ENCODE measurements around the gene EFCAB8. TPM values are rescaled to one million over a fixed set of nuclear protein-coding genes. Genes with fewer than 3 reads are reported as not detected.

The EFCAB8 gene
- total and polyA plus RNA-seq, 4 donors = 0.25 TPM; not detected in 3

DNA sequence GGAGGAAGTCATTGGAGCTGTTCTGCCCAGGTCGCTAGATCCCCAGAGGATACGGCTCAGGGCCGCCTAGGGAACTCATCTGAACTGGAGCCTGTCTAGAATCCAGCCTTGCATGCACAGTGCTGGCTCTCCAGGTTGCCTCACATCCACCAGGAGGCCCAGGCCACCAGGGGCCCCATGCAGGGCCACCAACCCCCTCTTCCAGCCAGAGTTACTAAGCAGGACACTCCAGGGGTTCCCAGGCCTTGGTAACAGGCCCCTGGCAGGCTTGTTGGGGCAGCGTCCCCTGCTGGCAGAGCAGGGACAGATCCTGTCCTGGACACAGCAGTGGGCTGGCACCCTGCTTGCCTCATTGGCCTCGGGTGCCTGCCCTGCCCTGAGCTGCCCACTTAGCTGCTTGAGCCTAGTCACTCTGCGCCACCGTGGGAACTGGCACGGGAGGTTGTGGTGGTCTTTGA is 35.3 kb downstream of the EFCAB8 start:
- no peak overlapping the region for H3K9ac ChIP-seq (ENCODE audit: low read depth in 1 of 2, low read length in 2 of 2)
- TF ChIP-seq HNF4A (conservative IDR thresholded peaks at IDR 0.05) (no peak), RAD21 (IDR thresholded peaks at IDR 0.05) (peak in 1 of 2 donors; percentile 36)
- no peak for DNase-seq (ENCODE audit: low spot score)
- no peaks in the 10 kb centered on the region for H3K36me3 ChIP-seq (ENCODE audit: control insufficient read depth in 4 of 4, insufficient read depth in 3 of 4, low read depth in 1 of 4, low read length in 3 of 4)
- no peak overlapping the region for H3K4me3 ChIP-seq (ENCODE audit: low read depth in 1 of 3, low read length in 3 of 3)
- no peaks in the 10 kb centered on the region for H3K27me3 ChIP-seq (ENCODE audit: control insufficient read depth in 4 of 4, insufficient read depth in 4 of 4, low read length in 3 of 4)
- H3K27ac ChIP-seq (ENCODE audit: low read depth in 1 of 2, low read length in 2 of 2) = no peak overlapping the region
- 75% methylated on average over 8 of the region's 8 CpGs for WGBS
- H3K9me3 ChIP-seq (ENCODE audit: control insufficient read depth in 4 of 4, low read length in 3 of 4) = no peaks in the 10 kb centered on the region
- no peaks in the 10 kb centered on the region for H3K4me1 ChIP-seq (ENCODE audit: control insufficient read depth in 4 of 4, insufficient read depth in 4 of 4, low read length in 3 of 4)

DNA sequence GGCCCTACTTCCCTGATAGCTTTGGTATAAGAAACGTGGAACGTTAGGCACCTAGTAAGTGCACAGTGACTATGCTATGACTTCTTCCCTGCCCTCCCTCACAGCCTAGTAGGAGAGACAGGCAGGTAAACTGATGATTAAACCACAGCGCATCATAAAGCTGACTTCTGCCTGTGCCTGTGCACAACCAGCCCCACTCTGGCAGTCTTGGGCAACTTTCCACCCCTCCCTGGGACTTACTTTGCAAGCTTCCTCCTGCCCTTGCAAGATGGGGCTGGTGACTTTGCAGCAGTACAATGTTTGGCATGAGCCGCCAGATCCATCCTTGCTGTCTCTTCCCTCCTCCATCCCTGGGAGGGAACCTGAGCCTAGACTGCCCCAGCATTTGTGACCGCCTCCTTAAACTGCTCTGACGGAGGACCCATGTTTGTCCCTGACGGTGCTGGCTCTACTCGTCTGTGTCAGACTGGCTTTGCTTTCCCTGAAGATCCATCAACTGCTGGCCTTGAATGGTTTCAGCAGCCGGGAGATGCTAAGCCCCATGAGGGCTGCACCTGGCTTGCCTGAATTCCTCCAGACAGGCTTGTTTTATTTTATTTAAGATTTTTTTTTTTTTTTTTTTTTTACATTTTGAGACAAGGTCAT is 36.1 kb downstream of the EFCAB8 start:
- Histone ChIP-seq H3K9me3 (ENCODE audit: control insufficient read depth in 4 of 4, low read length in 3 of 4) (no peaks in the 10 kb centered on the region), H3K4me1 (ENCODE audit: control insufficient read depth in 4 of 4, insufficient read depth in 4 of 4, low read length in 3 of 4) (no peaks in the 10 kb centered on the region), H3K9ac (ENCODE audit: low read depth in 1 of 2, low read length in 2 of 2) (no peak overlapping the region), H3K4me3 (ENCODE audit: low read depth in 1 of 3, low read length in 3 of 3) (no peak overlapping the region), H3K27me3 (ENCODE audit: control insufficient read depth in 4 of 4, insufficient read depth in 4 of 4, low read length in 3 of 4) (no peaks in the 10 kb centered on the region), H3K36me3 (ENCODE audit: control insufficient read depth in 4 of 4, insufficient read depth in 3 of 4, low read depth in 1 of 4, low read length in 3 of 4) (no peaks in the 10 kb centered on the region), H3K27ac (ENCODE audit: low read depth in 1 of 2, low read length in 2 of 2) (no peak overlapping the region)
- no peak for TF ChIP-seq SP1 (IDR thresholded peaks at IDR 0.05)
- TF ChIP-seq HNF4G (IDR thresholded peaks at IDR 0.05) = no peak
- TF ChIP-seq, protein P1, sequence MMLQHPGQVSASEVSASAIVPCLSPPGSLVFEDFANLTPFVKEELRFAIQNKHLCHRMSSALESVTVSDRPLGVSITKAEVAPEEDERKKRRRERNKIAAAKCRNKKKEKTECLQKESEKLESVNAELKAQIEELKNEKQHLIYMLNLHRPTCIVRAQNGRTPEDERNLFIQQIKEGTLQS (IDR thresholded peaks at IDR 0.05) = no peak
- TF ChIP-seq FOXA1 (IDR thresholded peaks at IDR 0.05) = no peak
- TF ChIP-seq, protein P2, sequence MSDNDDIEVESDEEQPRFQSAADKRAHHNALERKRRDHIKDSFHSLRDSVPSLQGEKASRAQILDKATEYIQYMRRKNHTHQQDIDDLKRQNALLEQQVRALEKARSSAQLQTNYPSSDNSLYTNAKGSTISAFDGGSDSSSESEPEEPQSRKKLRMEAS (IDR thresholded peaks at IDR 0.05) = no peak
- no peak for TF ChIP-seq NR2F2 (IDR thresholded peaks at IDR 0.05)
- no peak for TF ChIP-seq JUND (IDR thresholded peaks at IDR 0.05)
- TF ChIP-seq TAF1 (conservative IDR thresholded peaks at IDR 0.05) = no peak
- no peak for TF ChIP-seq RXRA (IDR thresholded peaks at IDR 0.05)
- TF ChIP-seq, protein P3, sequence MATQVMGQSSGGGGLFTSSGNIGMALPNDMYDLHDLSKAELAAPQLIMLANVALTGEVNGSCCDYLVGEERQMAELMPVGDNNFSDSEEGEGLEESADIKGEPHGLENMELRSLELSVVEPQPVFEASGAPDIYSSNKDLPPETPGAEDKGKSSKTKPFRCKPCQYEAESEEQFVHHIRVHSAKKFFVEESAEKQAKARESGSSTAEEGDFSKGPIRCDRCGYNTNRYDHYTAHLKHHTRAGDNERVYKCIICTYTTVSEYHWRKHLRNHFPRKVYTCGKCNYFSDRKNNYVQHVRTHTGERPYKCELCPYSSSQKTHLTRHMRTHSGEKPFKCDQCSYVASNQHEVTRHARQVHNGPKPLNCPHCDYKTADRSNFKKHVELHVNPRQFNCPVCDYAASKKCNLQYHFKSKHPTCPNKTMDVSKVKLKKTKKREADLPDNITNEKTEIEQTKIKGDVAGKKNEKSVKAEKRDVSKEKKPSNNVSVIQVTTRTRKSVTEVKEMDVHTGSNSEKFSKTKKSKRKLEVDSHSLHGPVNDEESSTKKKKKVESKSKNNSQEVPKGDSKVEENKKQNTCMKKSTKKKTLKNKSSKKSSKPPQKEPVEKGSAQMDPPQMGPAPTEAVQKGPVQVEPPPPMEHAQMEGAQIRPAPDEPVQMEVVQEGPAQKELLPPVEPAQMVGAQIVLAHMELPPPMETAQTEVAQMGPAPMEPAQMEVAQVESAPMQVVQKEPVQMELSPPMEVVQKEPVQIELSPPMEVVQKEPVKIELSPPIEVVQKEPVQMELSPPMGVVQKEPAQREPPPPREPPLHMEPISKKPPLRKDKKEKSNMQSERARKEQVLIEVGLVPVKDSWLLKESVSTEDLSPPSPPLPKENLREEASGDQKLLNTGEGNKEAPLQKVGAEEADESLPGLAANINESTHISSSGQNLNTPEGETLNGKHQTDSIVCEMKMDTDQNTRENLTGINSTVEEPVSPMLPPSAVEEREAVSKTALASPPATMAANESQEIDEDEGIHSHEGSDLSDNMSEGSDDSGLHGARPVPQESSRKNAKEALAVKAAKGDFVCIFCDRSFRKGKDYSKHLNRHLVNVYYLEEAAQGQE (IDR thresholded peaks at IDR 0.05) = no peak
- TF ChIP-seq, protein P4, sequence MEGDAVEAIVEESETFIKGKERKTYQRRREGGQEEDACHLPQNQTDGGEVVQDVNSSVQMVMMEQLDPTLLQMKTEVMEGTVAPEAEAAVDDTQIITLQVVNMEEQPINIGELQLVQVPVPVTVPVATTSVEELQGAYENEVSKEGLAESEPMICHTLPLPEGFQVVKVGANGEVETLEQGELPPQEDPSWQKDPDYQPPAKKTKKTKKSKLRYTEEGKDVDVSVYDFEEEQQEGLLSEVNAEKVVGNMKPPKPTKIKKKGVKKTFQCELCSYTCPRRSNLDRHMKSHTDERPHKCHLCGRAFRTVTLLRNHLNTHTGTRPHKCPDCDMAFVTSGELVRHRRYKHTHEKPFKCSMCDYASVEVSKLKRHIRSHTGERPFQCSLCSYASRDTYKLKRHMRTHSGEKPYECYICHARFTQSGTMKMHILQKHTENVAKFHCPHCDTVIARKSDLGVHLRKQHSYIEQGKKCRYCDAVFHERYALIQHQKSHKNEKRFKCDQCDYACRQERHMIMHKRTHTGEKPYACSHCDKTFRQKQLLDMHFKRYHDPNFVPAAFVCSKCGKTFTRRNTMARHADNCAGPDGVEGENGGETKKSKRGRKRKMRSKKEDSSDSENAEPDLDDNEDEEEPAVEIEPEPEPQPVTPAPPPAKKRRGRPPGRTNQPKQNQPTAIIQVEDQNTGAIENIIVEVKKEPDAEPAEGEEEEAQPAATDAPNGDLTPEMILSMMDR (IDR thresholded peaks at IDR 0.05; ENCODE audit: low read depth, low read length, missing input control) = no peak
- no peak for TF ChIP-seq GABPA (IDR thresholded peaks at IDR 0.05 in 1 of 2, conservative IDR thresholded peaks at IDR 0.05 in 1 of 2)
- TF ChIP-seq FOXA2 (IDR thresholded peaks at IDR 0.05) = no peak
- TF ChIP-seq RAD21 (IDR thresholded peaks at IDR 0.05) = no peak
- no peak for TF ChIP-seq YY1 (IDR thresholded peaks at IDR 0.05)
- no peak for TF ChIP-seq HNF4A (conservative IDR thresholded peaks at IDR 0.05)
- TF ChIP-seq EGR1 (IDR thresholded peaks at IDR 0.05; ENCODE audit: low read depth in 2 of 2) = no peak
- TF ChIP-seq, protein P5, sequence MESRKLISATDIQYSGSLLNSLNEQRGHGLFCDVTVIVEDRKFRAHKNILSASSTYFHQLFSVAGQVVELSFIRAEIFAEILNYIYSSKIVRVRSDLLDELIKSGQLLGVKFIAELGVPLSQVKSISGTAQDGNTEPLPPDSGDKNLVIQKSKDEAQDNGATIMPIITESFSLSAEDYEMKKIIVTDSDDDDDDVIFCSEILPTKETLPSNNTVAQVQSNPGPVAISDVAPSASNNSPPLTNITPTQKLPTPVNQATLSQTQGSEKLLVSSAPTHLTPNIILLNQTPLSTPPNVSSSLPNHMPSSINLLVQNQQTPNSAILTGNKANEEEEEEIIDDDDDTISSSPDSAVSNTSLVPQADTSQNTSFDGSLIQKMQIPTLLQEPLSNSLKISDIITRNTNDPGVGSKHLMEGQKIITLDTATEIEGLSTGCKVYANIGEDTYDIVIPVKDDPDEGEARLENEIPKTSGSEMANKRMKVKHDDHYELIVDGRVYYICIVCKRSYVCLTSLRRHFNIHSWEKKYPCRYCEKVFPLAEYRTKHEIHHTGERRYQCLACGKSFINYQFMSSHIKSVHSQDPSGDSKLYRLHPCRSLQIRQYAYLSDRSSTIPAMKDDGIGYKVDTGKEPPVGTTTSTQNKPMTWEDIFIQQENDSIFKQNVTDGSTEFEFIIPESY (IDR thresholded peaks at IDR 0.05) = no peak
- WGBS = 90% methylated on average over 9 of the region's 9 CpGs
- no peak for DNase-seq (ENCODE audit: low spot score)

Measured in liver (tissue), 9 donors.